HCT116 (cell line): ENCODE results near the gene OSBPL10. TPM values are rescaled to one million over a fixed set of nuclear protein-coding genes. Genes with fewer than 3 reads are reported as not detected.

Experiments used
- ATAC-seq: fragments of 200-7000 bp; cut with Tn5 transposase; 2 replicates; pipeline ENCODE4 v1.9.1; 2020; ENCODE audit warnings: mild to moderate bottlenecking, moderate library complexity
- BruUV-seq: library from RNA; stranded (reverse); fragments of 400-500 nt; replicated peaks from 2 replicates; lab custom pipeline; 2021; lab: Mats Ljungman, UMichigan
- CTCF ChIA-PET: fragments of 300-600 bp; sonication (Branson Sonifier 250); formaldehyde crosslinking; loops from one replicate; lab custom pipeline; 2021; ENCODE audit warnings: antibody characterized with exemption; lab: Charles Lee
- POLR2A ChIA-PET: fragments of 300-600, 350-600 bp; sonication (Branson Sonifier 250); formaldehyde crosslinking; loops from one replicate; lab custom pipeline; 2021; ENCODE audit warnings: antibody characterized with exemption; lab: Charles Lee
- RAD21 ChIA-PET, 2 experiments: fragments of 300-600 bp; sonication (Branson Sonifier 250); formaldehyde crosslinking; loops; one replicate each; lab custom pipeline; 2023; ENCODE audit warnings: low total read pairs in 2 of 2; ENCODE audit not compliant: uncharacterized antibody in 2 of 2, unreplicated experiment in 2 of 2, low non-redundant PET in 1 of 2; lab: Charles Lee
- DNase-seq: peaks from one replicate; pipeline ENCODE4 v3.0.0-alpha.2; 2010; ENCODE audit warnings: low read depth, low spot score
- H2AFZ ChIP-seq: fragments of 200-600 bp; shearing (Covaris generic), sonication (generic); 2 replicates; pipeline ENCODE4 v1.6.1; 2017; ENCODE audit warnings: low read depth, mixed run types, mixed read lengths, antibody characterized with exemption, low read length; ENCODE audit not compliant: poor library complexity, severe bottlenecking
- H3K27ac ChIP-seq: 2 replicates; pipeline ENCODE4 v1.5.1; 2012; ENCODE audit warnings: low read depth, low read length
- H3K27me3 ChIP-seq: fragments of 200-600 bp; sonication (generic); 2 replicates; pipeline ENCODE4 v1.6.1; 2016; ENCODE audit warnings: mixed run types, low read length, mixed read lengths; ENCODE audit not compliant: insufficient read depth
- H3K36me3 ChIP-seq, 2 experiments: fragments of 200-500 bp in 1 of 2; fragments of 200-600 bp in 1 of 2; sonication (Bioruptor generic) in 1 of 2; sonication (generic) in 1 of 2; 2 replicates each; pipeline versions ENCODE4 v1.5.1 to v1.6.1; 2014 to 2016; ENCODE audit warnings: low read length in 2 of 2, inconsistent platforms in 1 of 2, mixed read lengths in 1 of 2, mixed run types in 1 of 2; ENCODE audit not compliant: insufficient read depth in 2 of 2, control insufficient read depth in 1 of 2
- H3K4me1 ChIP-seq, 2 experiments: fragments of 200-600 bp in 1 of 2; sonication (generic) in 1 of 2; 2 replicates each; pipeline versions ENCODE4 v1.5.1 to v1.6.1; 2012 to 2017; ENCODE audit warnings: low read length in 2 of 2, inconsistent platforms in 1 of 2, mild to moderate bottlenecking in 1 of 2, mixed read lengths in 1 of 2, mixed run types in 1 of 2, moderate library complexity in 1 of 2; ENCODE audit not compliant: insufficient read depth in 2 of 2, control insufficient read depth in 1 of 2
- H3K4me2 ChIP-seq: fragments of 200-600 bp; sonication (generic); 2 replicates; pipeline ENCODE4 v1.6.1; 2017; ENCODE audit warnings: mixed run types, low read length, mixed read lengths
- H3K4me3 ChIP-seq, 2 experiments: fragments of 200-600 bp in 1 of 2; sonication (generic) in 1 of 2; replicated peaks in 1 of 2; 2 replicates each; pipeline ENCODE4 v1.5.1; 2011 to 2016; ENCODE audit warnings: low read length in 2 of 2, control low read depth in 1 of 2, low read depth in 1 of 2, mild to moderate bottlenecking in 1 of 2, mixed read lengths in 1 of 2, mixed run types in 1 of 2
- H3K79me2 ChIP-seq: fragments of 200-600 bp; sonication (generic); 2 replicates; pipeline ENCODE4 v1.6.1; 2017; ENCODE audit warnings: mild to moderate bottlenecking, mixed run types, low read length, moderate library complexity, mixed read lengths; ENCODE audit not compliant: insufficient read depth
- H3K9ac ChIP-seq: fragments of 200-600 bp; sonication (generic); 2 replicates; pipeline ENCODE4 v1.6.1; 2016; ENCODE audit warnings: low read length, mixed read lengths
- H3K9me2 ChIP-seq: fragments of 200-600 bp; sonication (generic), shearing (Covaris generic); 2 replicates; pipeline ENCODE4 v1.6.1; 2017; ENCODE audit warnings: mixed run types, mild to moderate bottlenecking, moderate library complexity; ENCODE audit not compliant: insufficient read depth
- H3K9me3 ChIP-seq, 2 experiments: fragments of 200-500 bp in 1 of 2; fragments of 200-600 bp in 1 of 2; sonication (Bioruptor generic) in 1 of 2; sonication (generic) in 1 of 2; 2 replicates each; pipeline ENCODE4 v1.6.1; 2014 to 2017; ENCODE audit warnings: low read length in 2 of 2, mixed read lengths in 2 of 2, inconsistent platforms in 1 of 2, low read depth in 1 of 2, mild to moderate bottlenecking in 1 of 2, mixed run types in 1 of 2, moderate library complexity in 1 of 2; ENCODE audit not compliant: control insufficient read depth in 1 of 2, insufficient read depth in 1 of 2
- H4K20me1 ChIP-seq: fragments of 200-600 bp; sonication (generic), shearing (Covaris generic); 2 replicates; pipeline ENCODE4 v1.6.1; 2017; ENCODE audit warnings: mixed run types, mild to moderate bottlenecking, moderate library complexity; ENCODE audit not compliant: insufficient read depth
- CBX3 ChIP-seq: IDR thresholded peaks from 2 replicates; pipeline ENCODE4 v1.6.1; 2012; ENCODE audit warnings: low read depth
- CEBPB ChIP-seq: IDR thresholded peaks from 2 replicates; pipeline ENCODE4 v1.6.1; 2012; ENCODE audit warnings: low read depth
- EGR1 ChIP-seq: IDR thresholded peaks from 2 replicates; pipeline ENCODE4 v1.6.1; 2012; ENCODE audit warnings: low read depth
- EZH2phosphoT487 ChIP-seq: fragments of 200-600 bp; IDR thresholded peaks from 2 replicates; pipeline ENCODE4 v1.6.1; 2018; ENCODE audit warnings: antibody characterized with exemption, borderline replicate concordance
- FOSL1 ChIP-seq: IDR thresholded peaks from 2 replicates; pipeline ENCODE4 v1.6.1; 2012; ENCODE audit warnings: low read depth
- JUND ChIP-seq: IDR thresholded peaks from 2 replicates; pipeline ENCODE4 v1.6.1; 2012
- POLR2A ChIP-seq: IDR thresholded peaks from 2 replicates; pipeline ENCODE4 v1.7.0; 2011; ENCODE audit warnings: borderline replicate concordance; ENCODE audit not compliant: insufficient read depth, insufficient read length; ENCODE audit errors: extremely low read depth
- POLR2AphosphoS5 ChIP-seq: IDR thresholded peaks from 2 replicates; pipeline ENCODE4 v1.6.1; 2011; ENCODE audit warnings: mild to moderate bottlenecking, low read depth, low read length, moderate library complexity
- RAD21 ChIP-seq: IDR thresholded peaks from 2 replicates; pipeline ENCODE4 v1.6.1; 2012; ENCODE audit warnings: low read depth, mild to moderate bottlenecking
- SIN3A ChIP-seq: IDR thresholded peaks from 2 replicates; pipeline ENCODE4 v1.6.1; 2012; ENCODE audit warnings: low read depth
- SP1 ChIP-seq: IDR thresholded peaks from 2 replicates; pipeline ENCODE4 v1.6.1; 2012; ENCODE audit warnings: low read depth
- SRF ChIP-seq: IDR thresholded peaks from 2 replicates; pipeline ENCODE4 v1.6.1; 2012; ENCODE audit warnings: low read depth
- TCF7L2 ChIP-seq: IDR thresholded peaks from 2 replicates; pipeline ENCODE4 v1.7.0; 2011; ENCODE audit warnings: borderline replicate concordance, inconsistent platforms; ENCODE audit not compliant: insufficient read depth, insufficient read length; ENCODE audit errors: extremely low read depth
- YY1 ChIP-seq: IDR thresholded peaks from 2 replicates; pipeline ENCODE4 v1.6.1; 2011; ENCODE audit warnings: low read length, low read depth, moderate library complexity, mild to moderate bottlenecking; ENCODE audit not compliant: insufficient replicate concordance; ENCODE audit errors: extremely low read depth
- ZFX ChIP-seq: fragments of 450-650 bp; IDR thresholded peaks from 2 replicates; pipeline ENCODE4 v1.6.1; 2017
- ZNF274 ChIP-seq: fragments of 200-500 bp; sonication (Bioruptor generic); IDR thresholded peaks from 2 replicates; pipeline ENCODE4 v1.6.1; 2014; ENCODE audit warnings: mild to moderate bottlenecking, low read depth, low read length, inconsistent platforms
- intact Hi-C: fragments of 100-400 bp; cut with micrococcal nuclease; formaldehyde crosslinking; loops from 2 replicates; pipeline ENCODE4 v1.10.0; 2022
- total RNA-seq: library from RNA; stranded (reverse); gene quantifications from one replicate; pipeline ENCODE4 v1.2.1, GENCODE V29; 2021; ENCODE audit not compliant: unreplicated experiment
- TF ChIP-seq, protein P1 (sequence below): IDR thresholded peaks from 2 replicates; pipeline ENCODE4 v1.6.1; 2011; ENCODE audit warnings: mild to moderate bottlenecking, low read length, moderate library complexity; ENCODE audit not compliant: insufficient replicate concordance; ENCODE audit errors: extremely low read depth
- TF ChIP-seq, protein P2 (sequence below): IDR thresholded peaks from 2 replicates; pipeline ENCODE4 v1.6.1; 2012
- TF ChIP-seq, protein P3 (sequence below), 3 experiments: fragments of 200-600 bp in 1 of 3; sonication (generic) in 1 of 3; IDR thresholded peaks in 2 of 3; conservative IDR thresholded peaks in 1 of 3; 2 replicates each; pipeline ENCODE4 v1.5.1; 2012 to 2017; ENCODE audit warnings: low read depth in 2 of 3, low read length in 2 of 3, antibody characterized with exemption in 1 of 3, borderline replicate concordance in 1 of 3, control low read depth in 1 of 3, mild to moderate bottlenecking in 1 of 3, mixed read lengths in 1 of 3, mixed run types in 1 of 3, moderate library complexity in 1 of 3; ENCODE audit not compliant: insufficient read depth in 1 of 3
- TF ChIP-seq, protein P4 (sequence below): IDR thresholded peaks from 2 replicates; pipeline ENCODE4 v1.6.1; 2012; ENCODE audit warnings: low read depth

The OSBPL10 gene
- total RNA-seq, 1 experiment from 2014 or later: 25.8 TPM

DNA sequence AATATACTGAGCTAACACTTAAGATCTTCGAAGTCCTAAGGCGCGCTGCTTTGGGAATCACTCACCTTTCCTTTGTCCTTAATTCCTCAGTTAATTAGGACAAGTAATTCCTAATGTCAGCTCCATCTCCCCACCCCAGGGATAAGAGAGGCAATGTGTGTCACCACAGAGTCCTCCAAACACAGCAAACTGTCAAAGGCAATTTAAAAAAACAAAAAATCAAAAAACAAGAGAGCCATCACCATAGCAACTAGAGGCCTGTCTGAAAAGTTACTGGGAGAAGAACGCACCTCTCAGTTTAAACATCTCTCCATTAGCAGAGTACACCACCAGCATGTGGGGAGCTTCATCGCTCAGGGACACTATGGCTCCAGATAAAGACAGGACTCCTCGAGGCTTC lies 101.7 kb downstream of the OSBPL10 start:
- RAD21 ChIA-PET: no interaction called here
- no TSS peak for BruUV-seq
- H3K36me3 ChIP-seq: no peaks in the 10 kb centered on the region
- H2AFZ ChIP-seq: no peak overlapping the region
- ATAC-seq (no peak), DNase-seq (no peak)
- no peak overlapping the region for H3K9ac ChIP-seq
- H3K27me3 ChIP-seq: no peaks in the 10 kb centered on the region
- intact Hi-C loops: no loop called here
- H4K20me1 ChIP-seq: no peaks in the 10 kb centered on the region
- TF ChIP-seq ZFX (no peak), SIN3A (no peak), CBX3 (no peak), ZNF274 (no peak), JUND (no peak), TCF7L2 (no peak), POLR2A (no peak), SRF (no peak), RAD21 (no peak), FOSL1 (no peak), EGR1 (no peak), SP1 (no peak), CEBPB (no peak), YY1 (no peak), POLR2AphosphoS5 (no peak), EZH2phosphoT487 (no peak)
- TF ChIP-seq, protein P1, sequence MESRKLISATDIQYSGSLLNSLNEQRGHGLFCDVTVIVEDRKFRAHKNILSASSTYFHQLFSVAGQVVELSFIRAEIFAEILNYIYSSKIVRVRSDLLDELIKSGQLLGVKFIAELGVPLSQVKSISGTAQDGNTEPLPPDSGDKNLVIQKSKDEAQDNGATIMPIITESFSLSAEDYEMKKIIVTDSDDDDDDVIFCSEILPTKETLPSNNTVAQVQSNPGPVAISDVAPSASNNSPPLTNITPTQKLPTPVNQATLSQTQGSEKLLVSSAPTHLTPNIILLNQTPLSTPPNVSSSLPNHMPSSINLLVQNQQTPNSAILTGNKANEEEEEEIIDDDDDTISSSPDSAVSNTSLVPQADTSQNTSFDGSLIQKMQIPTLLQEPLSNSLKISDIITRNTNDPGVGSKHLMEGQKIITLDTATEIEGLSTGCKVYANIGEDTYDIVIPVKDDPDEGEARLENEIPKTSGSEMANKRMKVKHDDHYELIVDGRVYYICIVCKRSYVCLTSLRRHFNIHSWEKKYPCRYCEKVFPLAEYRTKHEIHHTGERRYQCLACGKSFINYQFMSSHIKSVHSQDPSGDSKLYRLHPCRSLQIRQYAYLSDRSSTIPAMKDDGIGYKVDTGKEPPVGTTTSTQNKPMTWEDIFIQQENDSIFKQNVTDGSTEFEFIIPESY: no peak
- TF ChIP-seq, protein P2, sequence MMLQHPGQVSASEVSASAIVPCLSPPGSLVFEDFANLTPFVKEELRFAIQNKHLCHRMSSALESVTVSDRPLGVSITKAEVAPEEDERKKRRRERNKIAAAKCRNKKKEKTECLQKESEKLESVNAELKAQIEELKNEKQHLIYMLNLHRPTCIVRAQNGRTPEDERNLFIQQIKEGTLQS: no peak
- TF ChIP-seq, protein P3, sequence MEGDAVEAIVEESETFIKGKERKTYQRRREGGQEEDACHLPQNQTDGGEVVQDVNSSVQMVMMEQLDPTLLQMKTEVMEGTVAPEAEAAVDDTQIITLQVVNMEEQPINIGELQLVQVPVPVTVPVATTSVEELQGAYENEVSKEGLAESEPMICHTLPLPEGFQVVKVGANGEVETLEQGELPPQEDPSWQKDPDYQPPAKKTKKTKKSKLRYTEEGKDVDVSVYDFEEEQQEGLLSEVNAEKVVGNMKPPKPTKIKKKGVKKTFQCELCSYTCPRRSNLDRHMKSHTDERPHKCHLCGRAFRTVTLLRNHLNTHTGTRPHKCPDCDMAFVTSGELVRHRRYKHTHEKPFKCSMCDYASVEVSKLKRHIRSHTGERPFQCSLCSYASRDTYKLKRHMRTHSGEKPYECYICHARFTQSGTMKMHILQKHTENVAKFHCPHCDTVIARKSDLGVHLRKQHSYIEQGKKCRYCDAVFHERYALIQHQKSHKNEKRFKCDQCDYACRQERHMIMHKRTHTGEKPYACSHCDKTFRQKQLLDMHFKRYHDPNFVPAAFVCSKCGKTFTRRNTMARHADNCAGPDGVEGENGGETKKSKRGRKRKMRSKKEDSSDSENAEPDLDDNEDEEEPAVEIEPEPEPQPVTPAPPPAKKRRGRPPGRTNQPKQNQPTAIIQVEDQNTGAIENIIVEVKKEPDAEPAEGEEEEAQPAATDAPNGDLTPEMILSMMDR (IDR thresholded peaks at IDR 0.05 in 2 of 3, conservative IDR thresholded peaks at IDR 0.05 in 1 of 3; ENCODE audit: borderline replicate concordance in 1 of 3, insufficient read depth in 1 of 3, low read depth in 2 of 3, low read length in 2 of 3): no peak
- TF ChIP-seq, protein P4, sequence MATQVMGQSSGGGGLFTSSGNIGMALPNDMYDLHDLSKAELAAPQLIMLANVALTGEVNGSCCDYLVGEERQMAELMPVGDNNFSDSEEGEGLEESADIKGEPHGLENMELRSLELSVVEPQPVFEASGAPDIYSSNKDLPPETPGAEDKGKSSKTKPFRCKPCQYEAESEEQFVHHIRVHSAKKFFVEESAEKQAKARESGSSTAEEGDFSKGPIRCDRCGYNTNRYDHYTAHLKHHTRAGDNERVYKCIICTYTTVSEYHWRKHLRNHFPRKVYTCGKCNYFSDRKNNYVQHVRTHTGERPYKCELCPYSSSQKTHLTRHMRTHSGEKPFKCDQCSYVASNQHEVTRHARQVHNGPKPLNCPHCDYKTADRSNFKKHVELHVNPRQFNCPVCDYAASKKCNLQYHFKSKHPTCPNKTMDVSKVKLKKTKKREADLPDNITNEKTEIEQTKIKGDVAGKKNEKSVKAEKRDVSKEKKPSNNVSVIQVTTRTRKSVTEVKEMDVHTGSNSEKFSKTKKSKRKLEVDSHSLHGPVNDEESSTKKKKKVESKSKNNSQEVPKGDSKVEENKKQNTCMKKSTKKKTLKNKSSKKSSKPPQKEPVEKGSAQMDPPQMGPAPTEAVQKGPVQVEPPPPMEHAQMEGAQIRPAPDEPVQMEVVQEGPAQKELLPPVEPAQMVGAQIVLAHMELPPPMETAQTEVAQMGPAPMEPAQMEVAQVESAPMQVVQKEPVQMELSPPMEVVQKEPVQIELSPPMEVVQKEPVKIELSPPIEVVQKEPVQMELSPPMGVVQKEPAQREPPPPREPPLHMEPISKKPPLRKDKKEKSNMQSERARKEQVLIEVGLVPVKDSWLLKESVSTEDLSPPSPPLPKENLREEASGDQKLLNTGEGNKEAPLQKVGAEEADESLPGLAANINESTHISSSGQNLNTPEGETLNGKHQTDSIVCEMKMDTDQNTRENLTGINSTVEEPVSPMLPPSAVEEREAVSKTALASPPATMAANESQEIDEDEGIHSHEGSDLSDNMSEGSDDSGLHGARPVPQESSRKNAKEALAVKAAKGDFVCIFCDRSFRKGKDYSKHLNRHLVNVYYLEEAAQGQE: no peak
- H3K27ac ChIP-seq: no peak overlapping the region
- no peaks in the 10 kb centered on the region for H3K79me2 ChIP-seq
- no peaks in the 10 kb centered on the region for H3K9me3 ChIP-seq
- H3K4me2 ChIP-seq: no peak overlapping the region
- CTCF ChIA-PET: no interaction called here
- no peak overlapping the region for H3K4me3 ChIP-seq
- H3K4me1 ChIP-seq: no peaks in the 10 kb centered on the region
- POLR2A ChIA-PET: no interaction called here
- no peaks in the 10 kb centered on the region for H3K9me2 ChIP-seq
